ENCODE measurements around the gene ZCCHC3. TPM values are rescaled to one million over a fixed set of nuclear protein-coding genes. Genes with fewer than 3 reads are reported as not detected.

ZCCHC3 gene
- total RNA-seq, 4 donors from 2014 or later: 13.3 to 29.9 (median 19.7) TPM

DNA sequence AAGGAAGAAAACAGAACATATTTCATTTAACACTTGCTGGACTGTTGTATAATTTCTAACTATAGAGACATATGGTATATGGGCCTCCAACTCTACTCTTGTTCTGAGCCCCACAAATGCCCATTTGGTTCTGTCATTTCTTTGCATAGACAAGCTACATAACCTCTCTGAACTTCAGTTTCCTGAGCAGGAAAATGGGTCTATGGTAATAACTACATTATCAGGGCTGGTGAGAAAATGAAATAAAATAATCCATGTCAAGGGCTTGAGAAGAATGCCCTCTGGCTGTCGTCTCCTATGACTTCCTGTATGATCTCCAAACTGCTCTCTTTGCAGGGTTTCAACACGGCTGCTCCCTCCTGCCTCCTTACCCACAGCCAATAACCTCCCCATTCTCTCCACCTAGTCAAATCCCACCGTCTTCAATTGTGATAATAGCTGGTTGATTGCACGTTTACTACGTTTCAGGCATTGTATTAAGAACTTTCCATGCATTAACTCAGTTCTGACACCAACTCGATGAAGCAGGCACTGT lies 12.0 kb downstream of the ZCCHC3 start:
- peak overlapping the region; percentile 69 to 87 (median 83) for H3K27ac ChIP-seq (replicated peaks in 1 of 4)
- peak overlapping the region; percentile 49 to 68 (median 60) for H3K4me3 ChIP-seq
- no peak for TF ChIP-seq POLR2AphosphoS5 (IDR thresholded peaks at IDR 0.05)
- intact Hi-C loops (cut with DNase I): no loop called here
- H3K4me1 ChIP-seq: peaks cover 14 to 25% (median 18%) of the 10 kb centered on the region in 4 donors
- WGBS: 0% methylated on average over 6 of the region's 6 CpGs
- no peaks in the 10 kb centered on the region for H3K27me3 ChIP-seq
- H3K9me3 ChIP-seq: no peaks in the 10 kb centered on the region
- H3K36me3 ChIP-seq: no peaks in the 10 kb centered on the region
- no peak for DNase-seq (ENCODE audit: extremely low spot score)

DNA sequence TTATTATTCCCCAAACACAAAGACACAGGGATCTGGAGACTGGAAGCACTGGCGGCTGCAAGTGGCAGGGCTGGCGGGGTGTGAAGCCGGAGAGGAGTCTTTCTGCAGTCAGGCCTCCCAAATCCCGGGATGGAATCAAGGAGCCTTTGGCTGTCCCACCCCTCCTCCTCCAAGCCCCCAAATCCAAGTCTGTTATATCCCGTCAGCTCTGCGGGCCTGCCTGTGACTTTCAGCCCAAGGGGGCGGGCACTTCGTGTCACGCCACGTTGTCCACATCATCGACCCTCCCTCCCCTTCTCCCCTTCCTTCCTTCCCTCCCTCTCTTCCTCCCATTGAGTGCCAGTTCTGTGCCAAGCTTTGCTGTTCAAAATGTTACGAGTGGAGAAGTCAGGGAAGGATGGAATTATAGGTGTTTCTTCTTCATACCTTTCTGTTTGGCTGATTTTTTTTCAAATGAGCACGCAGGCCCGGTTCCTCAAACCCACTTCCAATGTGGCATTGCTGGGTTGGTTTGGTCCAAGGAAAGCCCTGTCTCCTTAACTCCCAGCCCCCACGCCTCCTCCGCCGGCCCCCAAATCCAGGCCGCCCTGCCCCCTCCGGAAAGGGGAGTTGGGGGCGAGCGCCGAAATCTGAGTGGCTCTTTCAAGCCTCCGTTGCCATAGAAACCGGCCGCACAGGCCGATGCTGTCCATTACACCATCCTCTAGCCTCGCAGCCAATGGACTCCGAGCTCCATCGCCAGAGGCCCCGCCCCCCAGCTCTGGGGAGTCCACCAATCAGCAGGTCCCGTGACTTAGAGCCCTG lies 12.7 kb downstream of the ZCCHC3 start:
- Histone ChIP-seq H3K36me3 (no peaks in the 10 kb centered on the region), H3K27ac (replicated peaks in 1 of 4) (peak overlapping the region; percentile 69 to 87 (median 83)), H3K4me3 (peak overlapping the region; percentile 49 to 68 (median 60)), H3K9me3 (no peaks in the 10 kb centered on the region), H3K4me1 (peaks cover 14 to 25% (median 18%) of the 10 kb centered on the region in 4 donors), H3K27me3 (no peaks in the 10 kb centered on the region)
- 4% methylated on average over 28 of the region's 31 CpGs for WGBS
- peak; percentile 100 for DNase-seq (ENCODE audit: extremely low spot score)
- intact Hi-C loops (cut with DNase I): no loop called here
- TF ChIP-seq POLR2AphosphoS5 (IDR thresholded peaks at IDR 0.05): peak; percentile 46 to 69
- TF ChIP-seq, protein P1, sequence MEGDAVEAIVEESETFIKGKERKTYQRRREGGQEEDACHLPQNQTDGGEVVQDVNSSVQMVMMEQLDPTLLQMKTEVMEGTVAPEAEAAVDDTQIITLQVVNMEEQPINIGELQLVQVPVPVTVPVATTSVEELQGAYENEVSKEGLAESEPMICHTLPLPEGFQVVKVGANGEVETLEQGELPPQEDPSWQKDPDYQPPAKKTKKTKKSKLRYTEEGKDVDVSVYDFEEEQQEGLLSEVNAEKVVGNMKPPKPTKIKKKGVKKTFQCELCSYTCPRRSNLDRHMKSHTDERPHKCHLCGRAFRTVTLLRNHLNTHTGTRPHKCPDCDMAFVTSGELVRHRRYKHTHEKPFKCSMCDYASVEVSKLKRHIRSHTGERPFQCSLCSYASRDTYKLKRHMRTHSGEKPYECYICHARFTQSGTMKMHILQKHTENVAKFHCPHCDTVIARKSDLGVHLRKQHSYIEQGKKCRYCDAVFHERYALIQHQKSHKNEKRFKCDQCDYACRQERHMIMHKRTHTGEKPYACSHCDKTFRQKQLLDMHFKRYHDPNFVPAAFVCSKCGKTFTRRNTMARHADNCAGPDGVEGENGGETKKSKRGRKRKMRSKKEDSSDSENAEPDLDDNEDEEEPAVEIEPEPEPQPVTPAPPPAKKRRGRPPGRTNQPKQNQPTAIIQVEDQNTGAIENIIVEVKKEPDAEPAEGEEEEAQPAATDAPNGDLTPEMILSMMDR (IDR thresholded peaks at IDR 0.05): no peak
- TF ChIP-seq POLR2A (IDR thresholded peaks at IDR 0.05; ENCODE audit: low read depth): no peak
- TF ChIP-seq EP300 (IDR thresholded peaks at IDR 0.05): no peak

DNA sequence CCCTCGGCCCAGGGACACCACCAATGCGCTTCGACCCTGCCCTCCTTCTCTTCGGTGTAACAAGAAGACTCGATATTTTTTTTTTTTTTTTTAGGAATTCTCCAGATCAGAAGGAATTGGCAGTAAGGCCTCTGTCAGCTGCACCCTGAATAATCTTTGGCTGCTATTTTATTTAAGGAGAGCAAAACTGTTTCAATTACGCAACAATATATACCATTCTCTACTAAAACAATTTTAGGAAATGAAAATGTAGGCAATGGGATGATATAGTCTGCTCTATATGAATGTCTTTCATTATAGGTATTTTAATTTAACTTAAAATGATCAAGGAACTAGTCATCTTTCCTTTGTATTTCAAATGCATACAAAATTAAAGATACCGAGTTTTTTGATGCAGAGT lies 13.3 kb downstream of the ZCCHC3 start:
- Histone ChIP-seq H3K9me3 (no peaks in the 10 kb centered on the region), H3K27ac (replicated peaks in 1 of 4) (peak overlapping the region; percentile 69 to 87 (median 83)), H3K27me3 (no peaks in the 10 kb centered on the region), H3K4me3 (peak overlapping the region; percentile 49 to 68 (median 60)), H3K4me1 (peaks cover 14 to 25% (median 18%) of the 10 kb centered on the region in 4 donors), H3K36me3 (no peaks in the 10 kb centered on the region)
- TF ChIP-seq EP300 (IDR thresholded peaks at IDR 0.05) (no peak), POLR2AphosphoS5 (IDR thresholded peaks at IDR 0.05) (no peak), POLR2A (IDR thresholded peaks at IDR 0.05; ENCODE audit: low read depth) (no peak)
- TF ChIP-seq, protein P1 (IDR thresholded peaks at IDR 0.05): no peak
- DNase-seq (ENCODE audit: extremely low spot score): no peak
- WGBS: 4% methylated on average over 7 of the region's 7 CpGs
- intact Hi-C loops (cut with DNase I): no loop called here

DNA sequence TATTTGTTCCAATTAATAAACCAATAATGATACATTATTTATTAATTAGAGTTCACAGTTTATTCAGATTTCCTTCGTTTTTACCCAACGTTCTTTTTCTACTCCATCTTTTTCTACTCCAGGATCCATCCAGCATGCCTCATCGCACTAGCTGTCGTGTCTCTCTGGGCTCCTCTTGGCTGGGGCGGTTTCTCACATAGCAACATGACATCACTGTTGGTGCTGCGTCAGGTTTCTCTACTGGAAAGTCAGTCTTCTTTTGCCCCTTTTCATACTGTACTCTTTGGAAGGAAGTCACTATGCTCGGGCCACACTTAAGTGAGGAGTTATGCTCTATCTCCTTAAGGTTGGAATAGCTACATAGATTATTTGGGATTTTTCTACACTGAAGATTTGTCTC lies 14.2 kb downstream of the ZCCHC3 start:
- intact Hi-C loops (cut with DNase I): no loop called here
- Histone ChIP-seq H3K4me3 (no peak overlapping the region), H3K4me1 (peaks cover 14 to 25% (median 18%) of the 10 kb centered on the region in 4 donors), H3K36me3 (peaks cover 0 to 1% (median 0%) of the 10 kb centered on the region in 4 donors), H3K27me3 (no peaks in the 10 kb centered on the region), H3K27ac (replicated peaks in 1 of 4) (no peak overlapping the region), H3K9me3 (no peaks in the 10 kb centered on the region)
- no peak for DNase-seq (ENCODE audit: extremely low spot score)
- WGBS: 82% methylated on average over 7 of the region's 7 CpGs
- TF ChIP-seq, protein P1 (IDR thresholded peaks at IDR 0.05): no peak
- TF ChIP-seq EP300 (IDR thresholded peaks at IDR 0.05) (no peak), POLR2AphosphoS5 (IDR thresholded peaks at IDR 0.05) (no peak)

DNA sequence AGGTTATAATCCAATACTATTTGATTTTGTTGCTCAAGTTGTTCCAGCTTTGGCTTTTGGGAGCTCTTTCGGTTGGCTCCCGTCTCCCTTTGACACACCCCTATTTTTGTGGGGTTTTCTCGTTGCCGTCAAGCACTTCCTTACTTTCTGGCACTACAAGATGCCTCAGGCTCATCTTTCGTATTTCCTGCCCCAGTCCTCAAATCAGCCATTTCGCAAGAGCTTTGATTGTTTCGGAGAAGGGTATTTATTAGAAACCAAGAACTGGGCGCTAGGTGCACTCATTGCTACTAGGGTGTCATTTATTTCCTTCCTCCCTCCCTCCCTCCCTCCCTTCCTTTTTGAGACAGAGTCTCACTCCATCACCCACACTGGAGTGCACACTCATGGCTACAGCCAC lies 14.7 kb downstream of the ZCCHC3 start:
- WGBS: 91% methylated on average over 8 of the region's 8 CpGs
- TF ChIP-seq, protein P1 (IDR thresholded peaks at IDR 0.05): no peak
- no peak for TF ChIP-seq EP300 (IDR thresholded peaks at IDR 0.05)
- no peak for TF ChIP-seq POLR2A (IDR thresholded peaks at IDR 0.05; ENCODE audit: low read depth)
- no peak for TF ChIP-seq POLR2AphosphoS5 (IDR thresholded peaks at IDR 0.05)
- no peak overlapping the region for H3K27ac ChIP-seq (replicated peaks in 1 of 4)
- intact Hi-C loops (cut with DNase I): no loop called here
- H3K9me3 ChIP-seq: no peaks in the 10 kb centered on the region
- peaks cover 14 to 25% (median 18%) of the 10 kb centered on the region in 4 donors for H3K4me1 ChIP-seq
- H3K4me3 ChIP-seq: no peak overlapping the region
- H3K36me3 ChIP-seq: peaks cover 0 to 6% (median 2%) of the 10 kb centered on the region in 4 donors
- H3K27me3 ChIP-seq: no peaks in the 10 kb centered on the region
- no peak for DNase-seq (ENCODE audit: extremely low spot score)

Data from esophagus muscularis mucosa (tissue), 4 donors.